Measurements from ENCODE around the gene NUP93.

Gene NUP93

GRCh38 chr16:56776562-56776961, 46.6 kb downstream of the NUP93 start:
- H3K27me3 ChIP-seq (ENCODE audit: control insufficient read depth, insufficient read depth, low read length, poor library complexity, severe bottlenecking): no peaks in the 10 kb centered on the region
- H3K9me3 ChIP-seq (ENCODE audit: control insufficient read depth, low read length): no peaks in the 10 kb centered on the region
- WGBS, 2 experiments: 82% methylated on average over 1 of the region's 1 CpG
- H3K27ac ChIP-seq (ENCODE audit: insufficient read depth, low read depth, low read length, poor library complexity, severe bottlenecking): no peak overlapping the region
- peaks cover 4% of the 10 kb centered on the region for H3K4me1 ChIP-seq (ENCODE audit: control insufficient read depth, insufficient read depth, low read length)
- H3K4me3 ChIP-seq (ENCODE audit: insufficient read depth, low read depth, low read length): no peak overlapping the region
- H3K36me3 ChIP-seq (ENCODE audit: control insufficient read depth, insufficient read depth, low read length): no peaks in the 10 kb centered on the region

- Histone ChIP-seq H3K4me1 (ENCODE audit: control insufficient read depth, insufficient read depth, low read length) (peaks cover 8% of the 10 kb centered on the region), H3K4me3 (ENCODE audit: insufficient read depth, low read depth, low read length) (no peak overlapping the region), H3K27me3 (ENCODE audit: control insufficient read depth, insufficient read depth, low read length, poor library complexity, severe bottlenecking) (no peaks in the 10 kb centered on the region), H3K9me3 (ENCODE audit: control insufficient read depth, low read length) (no peaks in the 10 kb centered on the region), H3K36me3 (ENCODE audit: control insufficient read depth, insufficient read depth, low read length) (no peaks in the 10 kb centered on the region), H3K27ac (ENCODE audit: insufficient read depth, low read depth, low read length, poor library complexity, severe bottlenecking) (no peak overlapping the region)
- WGBS, 2 experiments: 98 to 99% methylated on average over 5 of the region's 5 CpGs
Observed at GRCh38 chr16:56777001-56777400, 47.1 kb downstream of the NUP93 start.

- Histone ChIP-seq H3K36me3 (ENCODE audit: control insufficient read depth, insufficient read depth, low read length) (no peaks in the 10 kb centered on the region), H3K9me3 (ENCODE audit: control insufficient read depth, low read length) (no peaks in the 10 kb centered on the region), H3K27ac (ENCODE audit: insufficient read depth, low read depth, low read length, poor library complexity, severe bottlenecking) (no peak overlapping the region), H3K4me1 (ENCODE audit: control insufficient read depth, insufficient read depth, low read length) (peaks cover 13% of the 10 kb centered on the region), H3K4me3 (ENCODE audit: insufficient read depth, low read depth, low read length) (no peak overlapping the region), H3K27me3 (ENCODE audit: control insufficient read depth, insufficient read depth, low read length, poor library complexity, severe bottlenecking) (no peaks in the 10 kb centered on the region)
- WGBS, 2 experiments: 91 to 93% methylated on average over 5 of the region's 5 CpGs
Observed at GRCh38 chr16:56777482-56777881, 47.6 kb downstream of the NUP93 start.

GRCh38 chr16:56779906-56780305, 50.0 kb downstream of the NUP93 start:
- H3K27ac ChIP-seq (ENCODE audit: insufficient read depth, low read depth, low read length, poor library complexity, severe bottlenecking): no peak overlapping the region
- 73% methylated on average over 1 of the region's 1 CpG; no CpG with 5 or more reads in 1 of the 2 experiments for WGBS, 2 experiments
- no peaks in the 10 kb centered on the region for H3K27me3 ChIP-seq (ENCODE audit: control insufficient read depth, insufficient read depth, low read length, poor library complexity, severe bottlenecking)
- no peaks in the 10 kb centered on the region for H3K9me3 ChIP-seq (ENCODE audit: control insufficient read depth, low read length)
- no peaks in the 10 kb centered on the region for H3K36me3 ChIP-seq (ENCODE audit: control insufficient read depth, insufficient read depth, low read length)
- peaks cover 21% of the 10 kb centered on the region for H3K4me1 ChIP-seq (ENCODE audit: control insufficient read depth, insufficient read depth, low read length)
- no peak overlapping the region for H3K4me3 ChIP-seq (ENCODE audit: insufficient read depth, low read depth, low read length)

GRCh38 chr16:56780646-56781045, 50.7 kb downstream of the NUP93 start:
- Histone ChIP-seq H3K27ac (ENCODE audit: insufficient read depth, low read depth, low read length, poor library complexity, severe bottlenecking) (no peak overlapping the region), H3K27me3 (ENCODE audit: control insufficient read depth, insufficient read depth, low read length, poor library complexity, severe bottlenecking) (no peaks in the 10 kb centered on the region), H3K4me1 (ENCODE audit: control insufficient read depth, insufficient read depth, low read length) (peaks cover 21% of the 10 kb centered on the region), H3K9me3 (ENCODE audit: control insufficient read depth, low read length) (no peaks in the 10 kb centered on the region), H3K4me3 (ENCODE audit: insufficient read depth, low read depth, low read length) (no peak overlapping the region), H3K36me3 (ENCODE audit: control insufficient read depth, insufficient read depth, low read length) (no peaks in the 10 kb centered on the region)
- WGBS, 2 experiments: 84 to 97% methylated on average over 1 to 3 of the region's 3 CpGs

- H3K9me3 ChIP-seq (ENCODE audit: control insufficient read depth, low read length): no peaks in the 10 kb centered on the region
- peak overlapping the region; percentile 18 for H3K4me3 ChIP-seq (ENCODE audit: insufficient read depth, low read depth, low read length)
- no peaks in the 10 kb centered on the region for H3K27me3 ChIP-seq (ENCODE audit: control insufficient read depth, insufficient read depth, low read length, poor library complexity, severe bottlenecking)
- H3K4me1 ChIP-seq (ENCODE audit: control insufficient read depth, insufficient read depth, low read length): peaks cover 27% of the 10 kb centered on the region
- no peak overlapping the region for H3K27ac ChIP-seq (ENCODE audit: insufficient read depth, low read depth, low read length, poor library complexity, severe bottlenecking)
- no peaks in the 10 kb centered on the region for H3K36me3 ChIP-seq (ENCODE audit: control insufficient read depth, insufficient read depth, low read length)
- 64 to 71% methylated on average over 5 to 6 of the region's 6 CpGs for WGBS, 2 experiments
Observed at GRCh38 chr16:56781528-56781961, 51.6 kb downstream of the NUP93 start.

- H3K27me3 ChIP-seq (ENCODE audit: control insufficient read depth, insufficient read depth, low read length, poor library complexity, severe bottlenecking): no peaks in the 10 kb centered on the region
- WGBS, 2 experiments: 74 to 75% methylated on average over 5 of the region's 5 CpGs
- no peak overlapping the region for H3K27ac ChIP-seq (ENCODE audit: insufficient read depth, low read depth, low read length, poor library complexity, severe bottlenecking)
- no peak overlapping the region for H3K4me3 ChIP-seq (ENCODE audit: insufficient read depth, low read depth, low read length)
- no peaks in the 10 kb centered on the region for H3K36me3 ChIP-seq (ENCODE audit: control insufficient read depth, insufficient read depth, low read length)
- peaks cover 43% of the 10 kb centered on the region for H3K4me1 ChIP-seq (ENCODE audit: control insufficient read depth, insufficient read depth, low read length)
- no peaks in the 10 kb centered on the region for H3K9me3 ChIP-seq (ENCODE audit: control insufficient read depth, low read length)
Observed at GRCh38 chr16:56783344-56783743, 53.4 kb downstream of the NUP93 start.

- Histone ChIP-seq H3K36me3 (ENCODE audit: control insufficient read depth, insufficient read depth, low read length) (no peaks in the 10 kb centered on the region), H3K9me3 (ENCODE audit: control insufficient read depth, low read length) (no peaks in the 10 kb centered on the region), H3K27me3 (ENCODE audit: control insufficient read depth, insufficient read depth, low read length, poor library complexity, severe bottlenecking) (no peaks in the 10 kb centered on the region), H3K27ac (ENCODE audit: insufficient read depth, low read depth, low read length, poor library complexity, severe bottlenecking) (no peak overlapping the region), H3K4me1 (ENCODE audit: control insufficient read depth, insufficient read depth, low read length) (peaks cover 43% of the 10 kb centered on the region), H3K4me3 (ENCODE audit: insufficient read depth, low read depth, low read length) (no peak overlapping the region)
- 89 to 92% methylated on average over 6 of the region's 6 CpGs for WGBS, 2 experiments
Observed at GRCh38 chr16:56785317-56785716, 55.4 kb downstream of the NUP93 start.

GRCh38 chr16:56787167-56787566, 57.2 kb downstream of the NUP93 start:
- peaks cover 34% of the 10 kb centered on the region for H3K4me1 ChIP-seq (ENCODE audit: control insufficient read depth, insufficient read depth, low read length)
- no peak overlapping the region for H3K27ac ChIP-seq (ENCODE audit: insufficient read depth, low read depth, low read length, poor library complexity, severe bottlenecking)
- 36 to 45% methylated on average over 6 of the region's 6 CpGs for WGBS, 2 experiments
- H3K9me3 ChIP-seq (ENCODE audit: control insufficient read depth, low read length): no peaks in the 10 kb centered on the region
- no peak overlapping the region for H3K4me3 ChIP-seq (ENCODE audit: insufficient read depth, low read depth, low read length)
- H3K36me3 ChIP-seq (ENCODE audit: control insufficient read depth, insufficient read depth, low read length): no peaks in the 10 kb centered on the region
- no peaks in the 10 kb centered on the region for H3K27me3 ChIP-seq (ENCODE audit: control insufficient read depth, insufficient read depth, low read length, poor library complexity, severe bottlenecking)

- Histone ChIP-seq H3K27me3 (ENCODE audit: control insufficient read depth, insufficient read depth, low read length, poor library complexity, severe bottlenecking) (no peaks in the 10 kb centered on the region), H3K36me3 (ENCODE audit: control insufficient read depth, insufficient read depth, low read length) (no peaks in the 10 kb centered on the region), H3K9me3 (ENCODE audit: control insufficient read depth, low read length) (no peaks in the 10 kb centered on the region), H3K27ac (ENCODE audit: insufficient read depth, low read depth, low read length, poor library complexity, severe bottlenecking) (no peak overlapping the region), H3K4me3 (ENCODE audit: insufficient read depth, low read depth, low read length) (no peak overlapping the region), H3K4me1 (ENCODE audit: control insufficient read depth, insufficient read depth, low read length) (peaks cover 24% of the 10 kb centered on the region)
- WGBS, 2 experiments: 96 to 97% methylated on average over 4 of the region's 4 CpGs
Observed at GRCh38 chr16:56788435-56788834, 58.5 kb downstream of the NUP93 start.

GRCh38 chr16:56789360-56789759, 59.4 kb downstream of the NUP93 start:
- Histone ChIP-seq H3K4me1 (ENCODE audit: control insufficient read depth, insufficient read depth, low read length) (peaks cover 23% of the 10 kb centered on the region), H3K36me3 (ENCODE audit: control insufficient read depth, insufficient read depth, low read length) (no peaks in the 10 kb centered on the region), H3K27ac (ENCODE audit: insufficient read depth, low read depth, low read length, poor library complexity, severe bottlenecking) (no peak overlapping the region), H3K4me3 (ENCODE audit: insufficient read depth, low read depth, low read length) (no peak overlapping the region), H3K27me3 (ENCODE audit: control insufficient read depth, insufficient read depth, low read length, poor library complexity, severe bottlenecking) (no peaks in the 10 kb centered on the region), H3K9me3 (ENCODE audit: control insufficient read depth, low read length) (no peaks in the 10 kb centered on the region)
- WGBS, 2 experiments: 91 to 94% methylated on average over 5 of the region's 5 CpGs
